H1 (cell line): Measurements from ENCODE around the gene RAD51B. TPM values are rescaled to one million over a fixed set of nuclear protein-coding genes. Genes with fewer than 3 reads are reported as not detected.

ENCODE experiments used
- BRCA1 ChIP-seq: IDR thresholded peaks from 2 replicates; pipeline ENCODE4 v1.6.1; 2012; ENCODE audit warnings: low read depth, low read length, improper control_type of control experiment
- JUN ChIP-seq: IDR thresholded peaks from 2 replicates; pipeline ENCODE4 v1.6.1; 2011; ENCODE audit warnings: low read depth, mild to moderate bottlenecking, improper control_type of control experiment, low read length
- SIRT6 ChIP-seq: IDR thresholded peaks from one replicate; pipeline ENCODE4 v1.7.1; 2012; ENCODE audit warnings: low read length, inconsistent platforms
- polyA plus RNA-seq, 7 experiments: library from polyadenylated mRNA; depleted of rRNA in 3 of 7; stranded (reverse) in 5 of 7; unstranded in 2 of 7; fragments of >200 nt in 5 of 7; fragments of 200-250 nt in 2 of 7; gene quantifications; 1 replicate in 5 of 7; 2 replicates in 1 of 7; 4 replicates in 1 of 7; pipeline versions ENCODE4 v1.2.1 to v1.2.3, GENCODE V29; 2011 to 2013; ENCODE audit warnings: missing spikeins in 2 of 7, mixed read lengths in 2 of 7
- total RNA-seq: library from RNA; stranded (reverse); fragmentation: NEBNext Ultra II Directional; extraction: Animal tissue kit (Norgen Biotek cat#: 25700); gene quantifications from 2 replicates; pipeline ENCODE4 v1.2.1, GENCODE V29; 2021

The RAD51B gene
- total and polyA plus RNA-seq, 2 of the 8 experiments (the other 6 are each of a cell fraction or from before 2014, with no cell fraction given): 3.9 to 14.9 TPM

GRCh38 chr14:68501171-68501570 is 681.6 kb downstream of the RAD51B start (continued):
- TF ChIP-seq SIRT6 (no peak), BRCA1 (no peak), JUN (no peak)
